Type B pancreatic cell (in vitro differentiated cells): ENCODE results near the gene TCF25. TPM values are rescaled to one million over a fixed set of nuclear protein-coding genes. Genes with fewer than 3 reads are reported as not detected.

Source experiments
- DNase-seq: peaks from one replicate; pipeline ENCODE4 v3.0.0; 2021; ENCODE audit warnings: mixed read lengths; ENCODE audit not compliant: unreplicated experiment; ENCODE audit errors: extremely low spot score
- H3K27ac Mint-ChIP-seq: 2 replicates; pipeline ENCODE4 v1.8.0; 2021; ENCODE audit warnings: mild to moderate bottlenecking, mixed read lengths
- H3K27me3 Mint-ChIP-seq: 2 replicates; pipeline ENCODE4 v1.8.0; 2021; ENCODE audit warnings: mixed read lengths
- H3K36me3 Mint-ChIP-seq: 2 replicates; pipeline ENCODE4 v1.8.0; 2021; ENCODE audit warnings: mixed read lengths
- H3K4me1 Mint-ChIP-seq: one replicate; pipeline ENCODE4 v1.8.0; 2021; ENCODE audit warnings: mixed read lengths; ENCODE audit not compliant: unreplicated experiment
- H3K4me3 Mint-ChIP-seq: 2 replicates; pipeline ENCODE4 v1.8.0; 2021; ENCODE audit warnings: mild to moderate bottlenecking, mixed read lengths
- H3K9me3 Mint-ChIP-seq: 2 replicates; pipeline ENCODE4 v1.8.0; 2021; ENCODE audit warnings: mixed read lengths
- total RNA-seq: library from RNA; stranded (reverse); gene quantifications from 2 replicates; pipeline ENCODE4 v1.2.1, GENCODE V29; 2021; ENCODE audit warnings: low replicate concordance
- TF ChIP-seq, protein P1 (sequence below): fragments of 200-600 bp; sonication (generic); conservative IDR thresholded peaks from 2 replicates; pipeline ENCODE4 v1.5.0; 2021; ENCODE audit warnings: antibody characterized with exemption, mild to moderate bottlenecking

Gene TCF25
- total RNA-seq, 1 donor from 2014 or later, result 184 TPM

GRCh38 chr16:89903908-89904515, 30.6 kb downstream of the TCF25 start:
- no peak for DNase-seq
- Mint-ChIP-seq H3K36me3 (peaks cover 15% of the 10 kb centered on the region), H3K27me3 (no peaks in the 10 kb centered on the region), H3K9me3 (no peaks in the 10 kb centered on the region), H3K4me1 (no peaks in the 10 kb centered on the region), H3K27ac (peak overlapping the region; percentile 80), H3K4me3 (no peak overlapping the region)
- TF ChIP-seq, protein P1, sequence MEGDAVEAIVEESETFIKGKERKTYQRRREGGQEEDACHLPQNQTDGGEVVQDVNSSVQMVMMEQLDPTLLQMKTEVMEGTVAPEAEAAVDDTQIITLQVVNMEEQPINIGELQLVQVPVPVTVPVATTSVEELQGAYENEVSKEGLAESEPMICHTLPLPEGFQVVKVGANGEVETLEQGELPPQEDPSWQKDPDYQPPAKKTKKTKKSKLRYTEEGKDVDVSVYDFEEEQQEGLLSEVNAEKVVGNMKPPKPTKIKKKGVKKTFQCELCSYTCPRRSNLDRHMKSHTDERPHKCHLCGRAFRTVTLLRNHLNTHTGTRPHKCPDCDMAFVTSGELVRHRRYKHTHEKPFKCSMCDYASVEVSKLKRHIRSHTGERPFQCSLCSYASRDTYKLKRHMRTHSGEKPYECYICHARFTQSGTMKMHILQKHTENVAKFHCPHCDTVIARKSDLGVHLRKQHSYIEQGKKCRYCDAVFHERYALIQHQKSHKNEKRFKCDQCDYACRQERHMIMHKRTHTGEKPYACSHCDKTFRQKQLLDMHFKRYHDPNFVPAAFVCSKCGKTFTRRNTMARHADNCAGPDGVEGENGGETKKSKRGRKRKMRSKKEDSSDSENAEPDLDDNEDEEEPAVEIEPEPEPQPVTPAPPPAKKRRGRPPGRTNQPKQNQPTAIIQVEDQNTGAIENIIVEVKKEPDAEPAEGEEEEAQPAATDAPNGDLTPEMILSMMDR, result no peak

- Mint-ChIP-seq H3K27me3 (no peaks in the 10 kb centered on the region), H3K27ac (peak overlapping the region; percentile 80), H3K9me3 (no peaks in the 10 kb centered on the region), H3K4me3 (no peak overlapping the region), H3K4me1 (no peaks in the 10 kb centered on the region), H3K36me3 (peaks cover 14% of the 10 kb centered on the region)
- TF ChIP-seq, protein P1, result no peak
- DNase-seq, result no peak
These were observed 31.5 kb downstream of the TCF25 start for GRCh38 chr16:89904606-89905510.

GRCh38 chr16:89905511-89906139, 32.2 kb downstream of the TCF25 start:
- Mint-ChIP-seq H3K36me3 (peaks cover 14% of the 10 kb centered on the region), H3K9me3 (no peaks in the 10 kb centered on the region), H3K27ac (peak overlapping the region; percentile 74), H3K27me3 (no peaks in the 10 kb centered on the region), H3K4me1 (no peaks in the 10 kb centered on the region), H3K4me3 (no peak overlapping the region)
- TF ChIP-seq, protein P1, result no peak
- no peak for DNase-seq

GRCh38 chr16:89906140-89907025, 33.0 kb downstream of the TCF25 start:
- TF ChIP-seq, protein P1, result no peak
- DNase-seq, result no peak
- Mint-ChIP-seq H3K4me1 (no peaks in the 10 kb centered on the region), H3K9me3 (no peaks in the 10 kb centered on the region), H3K4me3 (no peak overlapping the region), H3K36me3 (peaks cover 17% of the 10 kb centered on the region), H3K27me3 (no peaks in the 10 kb centered on the region), H3K27ac (peak overlapping the region; percentile 74)
